ENCODE measurements around the gene UBE3B.
"Not testable (repeated sequence)": the region's sequence is repeated elsewhere in the genome, so short reads cannot be mapped to it uniquely, and the experiment has no call there.

UBE3B gene

DNA sequence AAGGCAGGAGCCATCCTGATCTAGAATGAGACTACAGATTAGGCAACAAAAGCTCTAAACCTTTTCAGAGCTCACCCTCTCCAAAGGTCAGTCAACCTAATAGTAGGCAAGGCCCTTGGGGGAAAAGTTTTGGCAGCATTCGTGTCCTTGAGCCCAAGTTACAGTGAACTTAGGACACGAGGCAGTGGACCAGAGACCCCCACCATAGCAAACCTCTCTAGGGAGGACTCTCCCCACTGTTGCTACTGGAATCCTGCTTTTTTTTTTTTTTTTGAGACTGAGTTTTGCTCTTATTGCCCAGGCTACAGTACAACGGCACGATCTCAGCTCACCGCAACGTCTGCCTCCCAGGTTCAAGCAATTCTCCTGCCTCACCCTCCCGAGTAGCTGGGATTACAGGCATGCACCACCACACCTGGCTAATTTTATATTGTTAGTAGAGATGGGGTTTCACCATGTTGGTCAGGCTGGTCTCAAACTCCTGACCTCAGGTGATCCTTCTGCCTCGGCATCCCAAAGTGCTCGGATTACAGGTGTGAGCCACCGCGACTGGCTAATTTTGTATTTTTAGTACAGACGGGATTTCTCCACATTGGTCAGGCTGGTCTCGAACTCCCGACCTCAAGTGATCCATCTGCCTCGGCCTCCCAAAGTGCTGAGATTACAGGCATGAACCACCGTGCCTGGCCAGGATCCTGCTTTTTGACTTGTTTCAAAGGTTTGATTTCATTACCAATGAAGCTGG, 3.7 kb upstream of the UBE3B start:
- DNase-seq (ENCODE audit: low spot score): not testable (repeated sequence)

DNA sequence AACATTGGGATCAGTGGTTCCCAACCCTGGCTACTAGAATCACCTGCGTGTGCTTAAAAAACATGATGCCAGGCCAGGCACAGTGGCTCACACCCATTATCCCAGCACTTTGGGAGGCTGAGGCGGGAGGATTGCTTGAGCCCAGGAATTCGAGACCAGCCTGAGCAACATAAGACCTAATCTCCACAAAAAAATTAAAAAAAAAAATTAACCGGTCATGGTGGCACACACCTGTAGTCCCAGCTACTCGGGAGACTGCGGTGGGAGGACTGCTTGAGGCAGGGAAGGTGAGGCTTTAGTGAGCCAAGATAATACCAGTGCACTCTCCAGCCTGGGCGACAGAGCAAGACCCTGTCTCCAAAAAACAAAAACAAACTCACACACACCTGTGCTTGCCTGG, 2.3 kb upstream of the UBE3B start:
- no peak for DNase-seq (ENCODE audit: low spot score)

DNA sequence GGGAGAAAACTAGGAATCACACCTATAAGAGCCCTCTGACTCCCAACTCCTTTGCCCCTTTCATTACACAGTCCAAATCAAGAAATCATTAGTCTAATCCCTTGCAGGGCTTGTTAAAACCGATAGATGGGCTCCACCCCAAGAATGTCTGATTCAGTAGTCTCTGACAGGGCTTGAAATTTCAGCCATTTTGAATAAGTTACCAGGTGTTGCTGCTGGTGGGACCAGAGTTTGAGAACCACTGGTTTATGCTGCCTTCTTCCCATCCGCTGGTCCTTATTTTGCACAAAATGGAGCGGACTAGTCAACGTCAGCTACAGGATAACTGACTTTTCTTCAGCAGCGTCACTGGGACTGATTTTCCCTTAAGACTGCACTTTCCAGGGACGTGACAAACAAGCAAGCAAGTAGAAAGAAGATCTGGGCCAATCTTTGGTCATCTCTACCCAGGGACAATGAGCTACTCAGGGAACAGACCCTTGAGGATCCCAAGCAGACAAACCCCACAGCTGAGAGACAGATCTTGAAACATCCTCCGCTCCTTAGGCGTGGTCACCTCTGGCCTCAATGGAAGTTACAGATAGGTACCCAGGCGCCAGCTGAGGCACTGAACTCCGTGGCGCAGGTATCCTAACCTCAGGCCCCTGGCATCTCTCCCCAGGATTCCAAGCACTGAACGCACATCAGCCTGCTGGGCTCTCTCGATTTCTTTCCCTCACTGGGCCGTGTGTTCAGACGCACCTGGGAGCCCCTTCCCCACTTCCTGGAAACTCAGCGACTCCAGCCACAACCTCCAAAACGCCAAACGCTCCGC, 1.2 kb upstream of the UBE3B start:
- peak; percentile 29 for DNase-seq (ENCODE audit: low spot score)

DNA sequence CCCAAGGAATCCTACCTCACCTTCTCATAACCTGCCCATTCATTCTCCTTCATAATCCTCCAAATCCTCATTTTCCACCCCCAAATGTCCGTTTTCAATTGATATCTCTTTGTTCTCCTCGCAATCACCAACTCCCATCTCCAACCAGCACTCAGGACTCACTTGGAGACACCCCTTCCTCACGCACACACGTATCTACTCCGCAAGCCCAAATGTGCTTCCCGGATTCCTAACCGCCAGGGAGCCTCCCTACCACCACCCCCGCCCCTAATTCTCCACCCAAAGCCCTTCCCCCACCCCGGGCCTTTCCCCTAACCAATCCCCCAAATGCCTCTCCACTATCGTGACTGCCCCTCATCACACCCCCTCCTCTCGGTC, 638 bp upstream of the UBE3B start:
- no peak for DNase-seq (ENCODE audit: low spot score)

DNA sequence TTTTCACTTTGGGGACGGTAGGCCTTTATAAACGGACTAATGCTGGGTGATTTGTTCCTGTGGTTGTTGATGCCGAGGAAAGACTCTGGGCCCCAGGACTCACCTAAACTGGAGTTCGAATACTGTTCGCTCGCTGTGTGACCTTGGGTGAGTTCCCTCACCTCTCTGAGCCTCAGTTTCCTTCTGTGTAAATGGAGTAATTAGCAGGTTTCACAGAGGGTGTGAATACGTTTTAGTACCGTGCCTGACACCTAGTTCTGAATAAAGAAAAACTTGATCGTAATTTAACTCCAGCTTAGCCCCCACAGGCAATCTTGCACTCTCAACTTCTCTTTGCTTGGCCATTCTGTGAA, 505 bp downstream of the UBE3B start:
- DNase-seq (ENCODE audit: low spot score): no peak

DNA sequence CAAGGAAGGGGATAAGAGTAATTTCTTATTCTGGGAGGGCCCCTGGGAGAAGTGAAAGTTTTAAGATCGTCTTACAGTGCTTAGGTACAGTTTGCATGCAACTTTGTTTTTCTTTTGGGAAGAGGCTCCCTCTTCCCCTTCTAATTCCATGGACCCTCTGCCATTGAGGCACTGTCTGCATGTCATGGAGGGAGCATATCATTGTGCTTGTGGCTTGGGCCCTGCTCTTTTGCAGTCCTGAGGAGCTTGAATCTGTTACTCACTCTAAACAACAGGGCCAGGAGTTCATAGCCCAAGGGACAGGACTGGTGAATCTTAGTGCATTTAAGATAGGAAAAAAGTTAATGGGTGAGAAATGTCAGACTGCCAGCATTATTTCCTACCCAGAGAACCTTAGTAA, 2.3 kb downstream of the UBE3B start:
- DNase-seq (ENCODE audit: low spot score): no peak

DNA sequence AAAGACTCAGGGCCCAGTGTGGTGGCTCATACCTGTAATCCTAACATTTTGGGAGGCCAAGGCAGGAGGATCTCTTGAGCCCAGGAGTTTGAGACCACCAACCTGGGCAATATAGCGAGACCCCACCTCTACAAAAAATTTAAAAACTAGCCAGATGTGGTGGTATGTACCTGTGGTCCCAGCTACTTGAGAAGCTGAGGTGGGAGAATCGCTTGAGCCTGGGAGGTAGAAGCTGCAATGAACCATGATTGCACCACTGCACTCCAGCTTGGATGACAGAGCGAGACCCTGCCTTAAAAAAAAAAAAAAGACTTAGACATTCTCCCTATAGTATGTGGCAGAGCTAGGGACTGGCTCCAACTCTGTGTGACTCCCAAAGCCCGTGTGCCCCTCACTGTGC, 2.9 kb downstream of the UBE3B start:
- no peak for DNase-seq (ENCODE audit: low spot score)

DNA sequence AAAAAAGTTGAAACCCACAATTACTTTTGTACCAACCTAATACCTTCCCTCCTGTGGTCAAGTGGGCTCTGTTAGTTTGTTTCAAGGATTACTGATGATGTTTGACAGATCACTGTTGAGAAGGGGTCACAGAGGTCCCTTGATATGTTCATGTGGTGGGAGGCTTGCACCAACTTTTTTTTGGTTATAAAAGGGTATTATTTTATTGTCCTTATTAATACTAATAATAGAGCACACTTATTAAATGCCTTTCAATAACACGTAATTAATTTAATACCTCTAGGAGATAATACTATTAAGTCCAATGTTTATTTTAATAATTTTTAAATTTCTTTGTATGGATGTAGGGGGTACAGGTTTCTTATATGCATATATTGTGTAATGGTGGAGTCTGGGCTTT, 4.4 kb downstream of the UBE3B start:
- DNase-seq (ENCODE audit: low spot score): no peak

DNA sequence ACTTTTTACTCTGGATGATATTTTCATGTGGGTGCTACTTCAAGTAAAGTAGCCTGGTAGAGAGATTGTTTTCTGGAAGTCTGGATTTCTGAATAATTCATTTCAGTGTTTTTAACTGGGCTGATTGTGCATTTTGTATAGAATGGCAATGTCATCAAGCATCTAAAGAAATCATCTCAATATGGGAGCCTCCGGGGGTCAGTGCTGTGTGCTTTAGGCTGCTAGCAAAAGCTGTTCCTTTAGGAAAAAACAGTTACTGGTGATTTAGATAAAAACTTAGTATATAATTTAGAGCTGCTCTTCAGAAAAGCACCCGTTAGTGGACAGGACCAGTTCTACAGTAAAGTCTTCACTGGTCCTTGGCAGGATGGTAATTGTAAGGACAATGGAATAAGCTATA, 5.1 kb downstream of the UBE3B start:
- no peak for DNase-seq (ENCODE audit: low spot score)

DNA sequence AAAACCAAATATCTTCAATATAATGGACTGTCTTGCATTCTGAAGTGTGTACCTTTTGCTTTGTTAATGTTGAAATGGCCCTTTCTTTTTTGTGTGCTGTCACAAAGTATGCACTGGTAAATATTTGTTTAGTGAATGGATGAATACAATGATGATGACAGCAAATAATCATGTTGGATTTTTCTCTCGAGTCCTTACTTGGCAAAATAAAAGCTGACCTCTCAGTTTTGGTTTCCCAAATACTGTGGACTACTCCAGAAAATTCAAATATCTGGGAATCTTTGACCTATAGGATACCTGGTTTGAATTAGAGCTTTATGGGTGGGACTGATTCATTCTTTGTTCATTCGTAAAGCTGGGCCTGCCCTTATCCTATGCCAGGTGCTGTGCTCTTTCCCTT, 5.5 kb downstream of the UBE3B start:
- no peak for DNase-seq (ENCODE audit: low spot score)

DNA sequence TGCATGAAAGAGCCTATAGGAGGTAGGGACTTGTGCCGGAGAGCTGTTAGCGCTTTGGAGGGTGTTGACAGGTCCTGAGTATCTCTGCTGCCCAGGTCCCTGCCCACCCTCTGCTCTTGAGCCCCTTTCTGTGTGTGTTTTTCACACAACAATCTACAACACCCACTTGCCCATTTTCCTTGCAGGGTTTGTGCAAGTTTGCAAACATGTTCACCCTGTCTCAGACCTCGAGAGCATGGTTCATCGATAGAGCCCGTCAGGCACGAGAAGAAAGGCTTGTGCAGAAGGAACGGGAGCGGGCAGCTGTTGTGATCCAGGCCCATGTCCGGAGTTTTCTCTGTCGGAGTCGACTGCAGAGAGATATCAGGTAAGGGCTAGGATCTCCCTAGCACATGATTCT, 5.9 kb downstream of the UBE3B start:
- no peak for DNase-seq (ENCODE audit: low spot score)

DNA sequence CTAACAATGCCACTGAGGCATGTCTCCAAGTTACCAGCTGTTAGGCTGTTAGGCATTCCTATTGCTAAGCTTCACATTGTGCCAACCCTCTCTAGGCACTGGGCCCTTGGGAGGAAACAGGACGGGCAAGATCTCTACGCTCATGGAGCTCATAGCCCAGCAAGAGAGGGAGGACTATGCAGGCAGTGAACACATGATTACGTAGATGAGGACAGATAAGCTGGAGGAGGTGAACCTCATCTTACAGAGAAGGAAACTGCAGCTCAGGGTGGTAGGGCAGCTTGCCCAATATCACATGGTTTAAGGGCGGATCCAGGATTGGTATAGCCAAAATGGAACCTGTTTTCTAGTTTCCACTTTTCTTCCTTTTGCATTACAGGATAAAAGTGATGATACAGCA, 7.8 kb downstream of the UBE3B start:
- DNase-seq (ENCODE audit: low spot score): no peak

DNA sequence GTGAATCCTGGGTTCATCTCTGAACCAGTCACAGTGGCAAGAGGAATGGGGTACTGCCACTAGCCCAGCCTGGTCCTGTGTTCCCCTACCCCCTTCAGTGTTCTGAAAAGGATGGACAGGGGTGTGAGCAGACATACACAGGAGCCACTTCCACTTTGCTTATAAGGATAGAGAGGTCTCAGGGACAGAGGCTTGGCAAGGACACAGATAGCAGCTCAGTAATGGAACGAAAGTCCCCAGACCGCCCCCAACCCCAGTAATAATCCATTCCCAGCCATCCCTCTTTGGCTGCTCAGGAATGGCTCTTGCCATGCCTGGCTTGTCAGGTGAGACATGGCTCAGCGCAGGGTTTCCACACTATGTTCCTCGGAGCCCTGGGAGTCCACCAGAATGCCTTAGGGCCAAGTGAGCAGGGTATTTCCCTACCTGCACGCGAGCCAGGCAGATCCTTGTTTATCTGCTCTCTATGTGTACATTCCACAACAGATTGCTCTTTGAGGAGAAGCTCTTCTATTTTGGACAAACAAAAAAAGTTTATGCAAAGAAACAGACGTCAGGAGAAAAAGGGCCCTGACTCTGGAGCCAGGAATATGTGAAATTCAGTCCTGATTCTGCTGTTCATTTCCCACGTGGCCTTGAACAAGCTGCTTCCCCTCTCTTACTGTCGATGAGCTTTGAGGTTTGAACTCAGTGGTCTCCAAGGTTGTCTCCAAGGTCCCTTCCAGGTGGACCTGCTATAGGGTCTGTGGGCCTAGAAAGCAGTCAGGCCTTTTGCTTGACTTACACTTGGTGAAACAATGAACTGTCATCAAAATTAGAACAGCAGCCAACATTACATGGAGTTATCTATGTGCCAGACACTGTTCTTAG, 10.0 kb downstream of the UBE3B start:
- DNase-seq (ENCODE audit: low spot score): no peak

DNA sequence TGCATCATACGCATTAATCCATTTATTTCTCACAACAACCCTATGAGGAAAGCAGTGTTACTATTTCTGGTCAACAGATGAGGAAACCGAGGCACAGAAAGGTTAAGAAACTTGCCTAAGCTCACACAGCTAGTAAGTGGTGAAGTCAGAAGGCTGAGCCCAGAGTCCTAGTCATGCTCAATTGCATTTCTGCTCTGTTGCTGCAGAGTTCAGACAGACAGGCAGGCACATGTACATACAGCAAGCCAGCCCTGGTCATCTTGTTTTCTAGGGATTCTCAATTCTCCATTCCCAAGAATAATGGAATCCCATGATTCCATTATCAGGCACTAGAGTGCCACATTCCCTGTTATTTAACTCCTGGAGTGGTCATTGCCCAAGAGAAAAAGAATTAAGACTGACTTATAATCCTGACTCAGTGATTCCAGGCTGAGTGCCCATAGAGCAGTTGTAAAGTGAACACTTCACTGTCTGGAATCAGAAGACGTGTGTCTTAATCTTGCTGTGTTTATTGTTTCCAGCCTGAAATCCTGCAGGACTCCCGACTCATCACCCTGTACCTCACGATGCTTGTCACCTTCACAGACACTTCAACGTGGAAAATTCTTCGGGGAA, 10.7 kb downstream of the UBE3B start:
- DNase-seq (ENCODE audit: low spot score): no peak

DNA sequence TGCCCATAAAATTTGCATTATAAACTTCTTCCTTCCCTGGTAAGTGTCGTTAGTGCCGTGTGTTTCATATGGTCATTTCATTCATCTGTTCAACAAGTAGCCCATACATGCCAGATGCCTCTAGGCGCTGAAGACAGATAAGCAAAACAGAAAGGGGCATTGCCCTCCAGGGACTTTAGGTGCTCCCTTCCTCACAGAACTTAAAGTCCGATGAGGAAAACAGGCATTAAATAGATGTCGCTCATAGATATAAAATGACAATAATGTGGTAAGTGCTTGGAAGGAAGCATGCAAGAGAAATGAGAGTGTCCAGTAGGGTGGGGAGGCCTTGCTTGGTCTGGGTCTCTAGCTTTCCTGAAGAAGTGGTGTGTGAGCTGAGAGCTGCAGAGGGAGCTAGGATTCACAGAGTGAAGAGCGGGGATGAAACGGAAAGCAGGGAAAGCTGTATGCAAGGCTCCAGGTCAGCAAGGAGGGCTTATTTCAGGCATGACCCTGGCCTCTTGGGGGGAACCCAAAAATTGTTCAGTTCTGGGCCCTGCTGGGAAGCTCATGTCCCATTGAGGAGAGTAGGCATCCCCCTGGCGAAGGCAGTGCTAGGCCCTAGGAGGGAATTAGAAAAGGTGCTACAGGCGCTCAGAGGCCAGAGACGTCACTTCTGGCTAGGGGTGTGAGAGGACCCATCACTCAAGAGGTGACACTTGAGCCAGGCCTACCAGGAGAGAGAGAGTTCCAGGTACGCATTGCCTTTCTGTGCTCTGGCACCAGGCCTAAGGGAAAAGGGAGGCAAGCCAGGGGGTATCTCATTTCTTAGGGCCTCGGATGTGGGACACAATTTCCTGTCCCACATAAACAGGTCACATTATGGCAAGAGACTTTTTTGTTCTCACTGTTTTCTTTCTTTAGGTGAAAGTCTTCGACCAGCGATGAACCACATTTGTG, 11.9 kb downstream of the UBE3B start:
- DNase-seq (ENCODE audit: low spot score): no peak

DNA sequence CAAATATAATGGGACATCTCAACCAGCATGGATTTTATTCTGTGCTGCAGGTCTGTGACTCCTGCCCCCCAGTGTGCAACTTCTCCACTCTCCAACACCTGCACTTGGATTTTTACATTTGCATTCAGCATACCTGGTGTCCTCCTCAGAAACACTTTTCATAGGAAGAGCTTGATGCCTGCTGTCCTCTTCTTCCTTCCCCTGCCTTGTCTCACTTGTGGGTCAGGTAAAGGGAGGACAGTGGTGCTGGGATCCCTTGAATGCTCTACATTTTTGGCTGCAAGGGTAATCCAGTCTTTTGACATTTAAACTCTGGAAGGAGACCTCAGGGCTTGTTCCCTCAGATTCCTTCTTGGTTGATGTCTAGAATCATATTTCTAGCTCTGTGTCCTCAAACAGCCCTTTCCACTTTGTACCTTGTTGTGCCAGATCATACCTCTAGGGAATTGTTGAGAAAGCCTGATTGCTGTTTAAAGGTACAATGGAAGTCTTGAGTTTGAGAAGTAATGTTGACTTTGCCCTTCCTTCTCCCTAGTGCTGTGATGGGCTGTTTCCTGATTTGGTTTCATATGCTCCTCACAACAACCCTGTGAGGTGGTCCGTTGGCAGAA, 12.6 kb downstream of the UBE3B start:
- no peak for DNase-seq (ENCODE audit: low spot score)

DNA sequence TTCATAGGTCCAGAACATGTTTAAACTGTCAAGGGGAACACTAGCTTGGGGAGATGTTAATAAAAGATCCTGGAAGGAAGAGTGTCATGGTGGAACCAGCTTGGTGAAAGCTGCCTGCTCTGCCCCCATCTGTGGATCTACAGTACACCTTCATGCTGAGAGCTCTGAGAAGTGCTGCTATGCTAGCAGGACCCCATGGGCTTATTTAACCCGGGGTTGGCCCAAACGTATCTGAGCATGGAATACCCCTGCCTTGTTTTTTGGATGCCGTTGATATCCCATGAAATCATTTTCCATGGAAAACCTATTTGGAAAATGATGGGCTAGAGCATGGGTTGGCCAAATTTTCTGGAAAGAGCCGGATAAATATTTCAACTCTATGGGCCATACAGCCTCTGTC, 14.2 kb downstream of the UBE3B start:
- no peak for DNase-seq (ENCODE audit: low spot score)

DNA sequence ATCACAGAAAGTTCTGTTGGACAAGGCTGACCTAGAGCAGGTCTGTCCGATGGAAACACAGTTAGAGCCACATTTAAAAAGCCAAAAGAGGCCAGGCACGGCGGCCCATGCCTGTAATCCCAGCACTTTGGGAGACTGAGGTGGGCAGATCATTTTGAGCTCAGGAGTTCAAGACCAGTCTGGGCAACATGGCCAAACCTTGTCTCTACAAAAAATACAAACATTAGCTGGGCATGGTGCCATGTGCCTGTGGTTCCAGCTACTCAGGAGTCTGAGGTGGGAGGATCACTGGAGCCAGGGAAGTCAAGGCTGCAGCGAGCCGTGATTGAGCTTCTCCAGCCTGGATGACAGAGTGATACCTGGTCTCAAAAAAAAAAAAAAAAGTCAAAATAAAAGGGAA, 14.9 kb downstream of the UBE3B start:
- no peak for DNase-seq (ENCODE audit: low spot score)

DNA sequence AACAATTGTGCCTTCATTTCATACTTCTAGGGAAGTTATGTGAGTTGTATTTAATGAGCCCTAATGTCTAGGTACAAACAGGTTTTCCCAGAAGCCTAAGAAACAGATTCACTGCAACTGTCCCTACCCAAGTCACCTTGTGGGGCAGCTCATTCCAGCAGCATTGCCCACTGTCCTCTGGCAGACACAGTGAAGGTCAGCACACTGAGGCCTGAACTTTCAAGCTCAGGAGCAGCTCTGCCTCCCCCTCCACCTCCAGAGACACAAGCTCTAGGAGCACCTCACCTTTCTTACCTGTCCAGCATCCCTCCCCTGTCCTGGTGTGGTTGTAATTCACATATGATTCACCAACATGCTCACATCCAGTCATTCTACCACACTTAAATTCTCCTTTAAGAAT, 15.7 kb downstream of the UBE3B start:
- DNase-seq (ENCODE audit: low spot score): no peak

DNA sequence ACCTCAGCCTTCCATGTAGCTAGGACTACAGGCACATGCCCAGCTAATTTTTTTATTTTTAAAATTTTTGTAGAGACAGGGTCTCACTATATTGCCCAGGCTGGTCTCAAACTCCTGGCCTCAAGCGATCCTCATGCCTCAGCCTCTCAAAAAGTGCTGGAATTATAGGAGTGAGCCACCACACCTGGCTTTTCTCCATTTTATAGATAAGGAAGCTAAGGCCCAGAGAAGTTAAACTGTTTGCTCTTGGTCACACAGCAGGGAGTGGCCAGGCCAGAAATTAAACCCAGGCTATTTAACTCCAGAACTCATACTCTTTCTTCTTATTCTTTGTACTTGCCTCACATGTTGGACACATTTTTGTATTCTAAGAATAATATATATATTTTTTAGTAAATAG, 16.5 kb downstream of the UBE3B start:
- DNase-seq (ENCODE audit: low spot score): no peak

DNA sequence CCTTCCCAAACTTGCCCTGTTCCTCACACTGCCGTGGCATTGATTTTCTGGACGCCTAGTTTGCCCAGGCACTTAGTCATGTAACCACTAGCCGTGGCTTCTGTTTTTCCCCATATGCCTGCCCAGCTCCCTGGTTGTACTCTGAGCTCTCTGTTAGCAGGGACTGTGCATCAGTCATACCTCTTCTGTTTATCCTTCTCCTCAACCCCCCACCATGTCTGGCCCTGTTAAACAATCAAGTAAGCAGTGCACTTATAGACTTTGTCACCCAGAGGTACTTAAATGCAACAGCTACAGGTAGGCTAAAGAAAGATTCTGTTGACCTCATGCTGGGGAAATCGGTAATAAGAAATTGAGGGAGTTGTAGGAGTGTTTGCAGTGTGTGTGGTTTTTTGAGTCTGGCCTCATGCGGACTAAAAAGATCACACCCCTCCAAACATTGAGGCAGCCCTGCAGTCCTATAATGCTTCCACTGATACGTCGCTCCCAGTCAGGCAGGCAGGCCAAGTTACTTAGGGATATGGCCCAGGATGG, 17.0 kb downstream of the UBE3B start:
- peak; percentile 5 for DNase-seq (ENCODE audit: low spot score)
